ENCODE results near the gene CORIN.

CORIN gene

GRCh38 chr4:47641755-47642154 lies 196.1 kb downstream of the CORIN start:
- Mint-ChIP-seq H3K27ac (no peak overlapping the region), H3K9me3 (peaks cover 17% of the 10 kb centered on the region), H3K27me3 (ENCODE audit: low read depth, poor library complexity) (peaks cover 3% of the 10 kb centered on the region), H3K4me1 (peaks cover 25% of the 10 kb centered on the region), H3K4me3 (no peak overlapping the region), H3K36me3 (ENCODE audit: low read depth) (peaks cover 4% of the 10 kb centered on the region)
- no peak for DNase-seq
- no peak for TF ChIP-seq CTCF (IDR thresholded peaks at IDR 0.05)

- peaks cover 26% of the 10 kb centered on the region for H3K9me3 Mint-ChIP-seq
- H3K4me1 Mint-ChIP-seq, result peaks cover 25% of the 10 kb centered on the region
- TF ChIP-seq CTCF (IDR thresholded peaks at IDR 0.05), result no peak
- H3K4me3 Mint-ChIP-seq, result no peak overlapping the region
- peaks cover 3% of the 10 kb centered on the region for H3K27me3 Mint-ChIP-seq (ENCODE audit: low read depth, poor library complexity)
- DNase-seq, result no peak
- H3K36me3 Mint-ChIP-seq (ENCODE audit: low read depth), result peaks cover 5% of the 10 kb centered on the region
- no peak overlapping the region for H3K27ac Mint-ChIP-seq
Measured at GRCh38 chr4:47640911-47641310, 197.0 kb downstream of the CORIN start.

- Mint-ChIP-seq H3K9me3 (peaks cover 27% of the 10 kb centered on the region), H3K27ac (no peak overlapping the region), H3K36me3 (ENCODE audit: low read depth) (peaks cover 5% of the 10 kb centered on the region), H3K4me3 (no peak overlapping the region), H3K4me1 (peaks cover 25% of the 10 kb centered on the region), H3K27me3 (ENCODE audit: low read depth, poor library complexity) (peaks cover 6% of the 10 kb centered on the region)
- DNase-seq, result no peak
- TF ChIP-seq CTCF (IDR thresholded peaks at IDR 0.05), result no peak
Measured at GRCh38 chr4:47639531-47639930, 198.3 kb downstream of the CORIN start.

GRCh38 chr4:47631161-47631560 lies 206.7 kb downstream of the CORIN start:
- no peaks in the 10 kb centered on the region for H3K36me3 Mint-ChIP-seq (ENCODE audit: low read depth)
- H3K27me3 Mint-ChIP-seq (ENCODE audit: low read depth, poor library complexity), result peaks cover 8% of the 10 kb centered on the region
- H3K4me3 Mint-ChIP-seq, result no peak overlapping the region
- DNase-seq, result no peak
- H3K4me1 Mint-ChIP-seq, result peaks cover 8% of the 10 kb centered on the region
- no peak overlapping the region for H3K27ac Mint-ChIP-seq
- TF ChIP-seq CTCF (IDR thresholded peaks at IDR 0.05), result no peak
- peaks cover 3% of the 10 kb centered on the region for H3K9me3 Mint-ChIP-seq

- no peak overlapping the region for H3K27ac Mint-ChIP-seq
- no peak overlapping the region for H3K4me3 Mint-ChIP-seq
- no peak for TF ChIP-seq CTCF (IDR thresholded peaks at IDR 0.05)
- no peaks in the 10 kb centered on the region for H3K4me1 Mint-ChIP-seq
- DNase-seq, result no peak
- H3K9me3 Mint-ChIP-seq, result peaks cover 5% of the 10 kb centered on the region
- peaks cover 10% of the 10 kb centered on the region for H3K27me3 Mint-ChIP-seq (ENCODE audit: low read depth, poor library complexity)
- H3K36me3 Mint-ChIP-seq (ENCODE audit: low read depth), result no peaks in the 10 kb centered on the region
Measured at GRCh38 chr4:47624031-47624441, 213.8 kb downstream of the CORIN start.

- no peak for DNase-seq
- Mint-ChIP-seq H3K4me3 (no peak overlapping the region), H3K9me3 (peaks cover 5% of the 10 kb centered on the region), H3K27me3 (ENCODE audit: low read depth, poor library complexity) (peaks cover 7% of the 10 kb centered on the region), H3K27ac (no peak overlapping the region), H3K36me3 (ENCODE audit: low read depth) (no peaks in the 10 kb centered on the region), H3K4me1 (no peaks in the 10 kb centered on the region)
- no peak for TF ChIP-seq CTCF (IDR thresholded peaks at IDR 0.05)
Measured at GRCh38 chr4:47621181-47621580, 216.7 kb downstream of the CORIN start.

Data from nephron progenitor cell (in vitro differentiated cells).